ENCODE data around the gene SERPINA5.
A peak's percentile ranks its signal among the peaks of the same experiment; 100 is the strongest.

SERPINA5 gene

DNA sequence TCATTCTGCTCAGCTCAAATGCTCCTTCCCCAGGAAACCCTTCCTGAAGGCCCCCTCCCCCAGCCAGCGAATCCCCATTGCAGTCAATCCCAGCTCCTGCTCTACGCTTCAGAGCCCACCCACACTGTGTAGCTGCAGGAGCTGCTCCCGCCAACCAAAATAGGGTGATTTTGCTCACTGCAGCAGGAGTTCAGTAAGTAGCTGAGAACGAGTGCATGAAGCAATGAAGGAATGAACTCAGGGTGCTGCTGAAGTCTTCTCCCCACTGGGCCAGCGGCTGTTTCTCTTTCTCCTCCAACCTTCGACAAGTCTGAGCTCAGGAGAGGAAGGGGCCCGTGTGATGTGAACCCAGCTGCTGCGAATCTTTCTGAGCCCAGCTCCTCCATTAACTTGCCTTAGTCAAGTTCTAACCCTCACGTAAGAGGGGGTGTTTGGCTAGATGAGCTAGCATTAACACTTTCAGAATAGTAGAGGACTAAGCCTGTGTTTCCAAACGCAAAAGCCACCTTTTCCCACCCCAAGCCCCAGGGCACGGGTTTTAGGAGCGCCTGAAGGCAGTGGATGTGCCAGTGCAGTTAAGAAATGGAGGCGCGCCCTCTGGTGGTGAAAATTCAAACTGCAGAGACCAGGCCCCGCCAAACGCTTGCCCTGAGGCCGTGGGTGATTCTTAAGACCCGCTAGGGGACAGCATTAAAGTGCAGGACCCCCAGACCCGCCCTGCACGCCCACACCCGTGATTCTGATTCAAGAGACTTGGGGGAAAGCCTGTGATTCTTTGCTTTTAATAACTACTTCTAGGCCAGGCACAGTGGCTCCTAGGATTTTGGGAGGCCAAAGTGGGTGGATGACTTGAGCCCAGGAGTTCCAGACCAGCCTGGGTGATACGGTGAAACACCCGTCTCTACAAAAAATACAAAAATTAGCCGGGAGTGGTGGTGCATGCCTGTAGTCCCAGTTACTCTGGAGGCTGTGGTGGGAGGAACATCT is 31.9 kb upstream of the SERPINA5 start:
- peak in 40 of 58 donors; percentile 9 to 75 (median 28) for DNase-seq

DNA sequence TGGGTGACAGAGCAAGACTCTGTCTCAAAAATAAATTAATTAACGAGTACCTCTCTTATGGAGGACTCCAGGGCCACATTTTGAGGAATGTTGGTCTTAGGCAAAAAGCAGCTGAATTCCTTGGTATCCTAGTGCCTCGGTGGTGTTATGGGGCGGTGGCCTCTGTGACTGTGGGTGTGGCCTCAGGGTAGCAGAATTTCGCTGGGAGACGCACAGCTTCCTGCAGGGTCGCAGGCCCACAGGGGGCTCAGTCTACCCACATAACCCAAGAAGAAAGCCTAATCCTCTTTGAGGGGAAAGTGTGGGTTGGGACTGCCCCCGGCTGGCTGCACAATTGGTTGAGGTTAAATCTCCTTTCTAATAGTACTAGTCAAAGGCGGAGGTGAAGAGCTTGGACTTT is 31.2 kb upstream of the SERPINA5 start:
- no peak for DNase-seq

DNA sequence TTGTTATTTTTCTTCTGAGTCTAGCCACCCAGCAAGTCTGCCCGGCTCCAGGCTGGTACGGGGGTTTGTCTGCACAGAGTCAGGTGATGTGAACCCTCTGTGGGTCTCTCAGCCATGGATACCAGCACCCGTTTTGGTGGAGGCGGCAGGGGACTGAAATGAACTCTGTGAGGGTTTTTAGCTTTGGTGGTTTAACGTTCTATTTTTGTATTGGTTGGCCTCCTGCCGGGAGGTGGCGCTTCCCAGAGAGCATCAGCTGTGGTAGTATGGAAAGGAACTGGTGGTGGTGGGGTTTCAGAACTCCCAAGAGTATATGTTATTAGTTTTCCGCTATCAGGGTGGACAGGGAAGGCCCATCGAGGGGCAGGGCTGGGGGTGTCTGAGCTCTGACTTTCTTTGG is 25.2 kb upstream of the SERPINA5 start:
- DNase-seq, result no peak

DNA sequence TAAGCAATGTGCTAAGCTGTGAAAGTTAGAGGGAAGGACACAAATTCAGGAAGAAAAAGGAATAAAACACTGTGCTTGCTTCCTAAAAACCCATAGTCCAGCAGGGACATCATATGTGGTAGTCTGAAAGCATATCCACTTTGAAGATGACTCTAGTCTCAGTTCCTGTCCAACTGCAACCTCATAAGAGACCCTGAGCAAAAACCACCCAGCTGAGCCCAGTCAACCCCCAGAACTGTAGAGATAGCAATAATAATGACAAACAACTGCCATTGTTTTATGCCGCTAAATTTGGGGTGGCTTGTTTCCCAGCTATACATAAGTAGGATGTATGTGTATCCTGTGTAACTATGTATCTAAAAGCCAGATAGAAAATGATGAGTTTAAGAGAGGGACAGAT is 23.9 kb upstream of the SERPINA5 start:
- DNase-seq, result no peak

DNA sequence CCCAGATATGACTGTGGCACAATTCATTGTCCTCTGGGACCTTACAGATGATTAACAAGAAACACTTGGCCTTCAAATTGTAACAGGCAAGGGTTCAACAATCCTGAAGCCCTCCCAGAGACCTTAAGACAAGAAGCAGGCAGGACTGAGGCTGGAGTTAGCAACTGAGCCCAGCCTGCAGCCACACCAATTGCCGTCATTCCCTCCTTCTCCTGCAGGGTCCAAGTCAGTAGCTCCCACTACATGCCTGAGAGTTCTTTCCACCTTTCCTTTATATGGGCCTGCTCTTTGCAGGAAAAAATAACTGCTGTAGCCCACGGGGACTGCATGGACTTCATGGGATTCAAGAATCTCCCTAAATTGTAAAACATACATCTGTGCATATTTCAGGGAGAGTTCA is 22.4 kb upstream of the SERPINA5 start:
- DNase-seq, result no peak

DNA sequence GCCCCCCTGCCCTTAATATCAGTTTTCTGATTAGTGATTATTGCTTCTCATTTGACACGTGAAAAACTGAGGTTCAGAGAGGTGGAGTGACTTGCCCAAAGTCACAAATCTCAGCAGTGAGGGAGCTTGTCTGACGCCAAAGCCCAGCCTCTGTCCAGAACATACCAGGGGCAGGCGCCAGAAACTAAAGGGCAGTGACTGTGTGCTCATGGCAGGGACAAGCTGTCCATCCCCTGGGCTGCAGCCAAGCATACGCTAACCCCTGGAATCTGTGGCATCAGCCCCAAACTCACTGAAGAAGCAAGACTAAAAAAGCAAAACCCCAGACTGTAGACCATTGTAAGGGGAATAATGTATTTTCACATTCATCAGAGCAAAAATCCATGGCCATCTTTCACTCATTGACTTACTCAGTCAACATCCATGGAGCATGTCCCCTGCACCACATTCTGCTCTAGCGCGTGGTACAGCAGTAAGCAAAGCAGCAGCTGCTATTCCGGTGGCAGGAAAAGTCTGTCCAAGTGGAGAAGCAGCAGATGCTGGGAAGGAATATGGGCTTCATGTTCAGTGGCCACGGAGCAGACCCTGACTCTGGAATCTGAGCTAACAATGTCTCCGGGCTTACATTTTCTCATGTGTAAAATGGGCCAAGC is 21.5 kb upstream of the SERPINA5 start:
- DNase-seq, result peak in 1 of 58 donors; percentile 37

DNA sequence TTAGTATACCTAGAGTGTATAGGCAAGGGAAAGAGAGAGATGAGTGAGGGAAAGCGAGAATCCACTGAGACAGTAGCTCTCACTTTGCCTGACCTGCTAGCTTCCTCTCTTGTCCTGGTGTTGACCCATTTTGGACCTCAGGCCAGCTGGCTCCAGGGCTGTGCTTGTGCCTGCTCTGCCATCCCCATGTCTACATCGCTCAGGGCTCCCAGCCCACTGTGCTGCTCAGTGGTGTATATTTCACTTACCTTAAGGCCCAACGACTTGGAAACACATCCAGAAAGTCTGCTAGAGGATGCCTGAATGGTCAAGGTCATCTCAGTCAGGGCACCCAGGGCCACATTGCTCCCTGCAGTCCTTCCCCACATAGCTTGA is 20.9 kb upstream of the SERPINA5 start:
- DNase-seq, result no peak

DNA sequence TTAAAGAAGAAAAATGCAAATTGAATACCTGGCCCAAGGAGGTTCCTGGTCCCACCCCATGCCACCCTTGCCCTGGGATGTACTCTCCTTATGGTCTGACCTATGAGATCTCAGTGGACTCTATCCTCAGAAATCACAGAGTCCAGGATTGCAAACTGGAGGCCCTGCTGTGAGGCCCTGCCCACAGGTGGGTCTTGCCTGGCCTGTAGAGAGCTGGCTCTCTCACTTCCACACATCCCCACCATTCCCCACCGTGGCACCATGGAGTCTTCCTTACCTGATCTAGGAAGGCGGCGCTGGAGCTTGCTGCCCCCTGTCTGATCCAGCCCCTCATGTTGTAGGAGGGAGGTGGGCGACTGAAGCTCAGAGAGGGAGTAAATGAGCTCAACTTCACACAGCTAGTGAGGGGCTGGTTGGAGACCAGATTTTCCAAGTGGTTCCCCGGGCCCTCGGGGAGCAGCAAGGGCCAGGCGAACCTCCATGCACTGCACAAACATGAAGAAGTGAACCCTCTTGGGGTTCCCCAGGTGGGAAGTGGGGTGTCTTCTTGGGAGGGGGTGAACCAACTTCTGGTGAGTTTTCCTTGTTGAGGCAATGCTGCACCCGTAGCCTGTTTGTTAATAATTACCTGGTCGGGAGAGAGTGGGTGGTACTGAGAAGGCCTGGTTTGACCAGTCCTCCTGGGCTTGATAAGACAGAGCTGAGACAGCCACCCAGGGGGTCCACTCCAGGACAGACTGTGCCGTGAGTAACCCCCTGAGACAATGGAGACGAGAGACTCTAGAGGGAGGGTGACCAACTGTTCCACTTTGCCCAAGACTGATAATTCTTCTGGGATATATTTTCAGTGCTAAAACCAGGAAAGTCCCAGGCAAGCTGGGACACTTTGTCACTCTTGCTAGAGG is 20.2 kb upstream of the SERPINA5 start, which contains the start of gene SERPINA4:
Gene SERPINA4 (plus strand): TSS at position 692 of the 905 bp plus-strand sequence. CDS start 2,041 bp downstream, outside the sequence.
- no peak for DNase-seq

DNA sequence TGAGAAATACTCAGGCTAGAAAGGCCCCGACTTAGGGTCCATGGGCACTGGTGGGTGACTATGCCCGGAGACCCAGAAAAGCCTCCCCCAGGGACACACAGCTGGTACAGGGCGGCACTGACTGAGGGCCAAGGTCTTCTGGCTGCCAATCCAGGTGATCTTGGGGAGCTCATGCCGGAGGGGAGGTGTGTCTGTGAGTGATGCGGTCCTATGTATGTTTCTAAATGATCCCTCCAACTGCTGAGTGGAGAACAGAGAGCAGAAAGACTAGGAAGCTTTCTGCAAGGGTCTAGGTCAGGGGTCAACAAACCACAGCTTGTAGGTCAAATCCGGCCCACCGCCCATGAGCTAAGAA is 19.6 kb upstream of the SERPINA5 start:
- no peak for DNase-seq

DNA sequence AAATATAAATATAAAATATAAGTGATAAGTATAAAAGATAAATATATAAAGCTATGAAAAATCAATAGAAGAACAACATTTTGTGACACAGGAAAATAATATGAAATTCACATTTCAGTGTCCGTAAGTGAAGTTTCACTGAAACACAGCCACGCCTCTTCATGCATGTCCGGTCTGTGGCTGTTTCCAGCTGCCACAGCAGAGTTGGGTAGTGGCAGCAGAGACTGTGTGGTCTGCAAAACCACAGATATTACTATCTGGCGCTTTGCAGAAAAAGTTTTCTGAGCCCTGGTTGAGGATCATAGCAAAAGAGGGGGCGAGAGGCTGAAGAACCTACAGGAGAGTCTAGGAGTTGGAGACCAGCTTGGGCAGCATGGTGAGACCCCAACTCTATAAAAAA is 19.2 kb upstream of the SERPINA5 start:
- DNase-seq, result no peak

DNA sequence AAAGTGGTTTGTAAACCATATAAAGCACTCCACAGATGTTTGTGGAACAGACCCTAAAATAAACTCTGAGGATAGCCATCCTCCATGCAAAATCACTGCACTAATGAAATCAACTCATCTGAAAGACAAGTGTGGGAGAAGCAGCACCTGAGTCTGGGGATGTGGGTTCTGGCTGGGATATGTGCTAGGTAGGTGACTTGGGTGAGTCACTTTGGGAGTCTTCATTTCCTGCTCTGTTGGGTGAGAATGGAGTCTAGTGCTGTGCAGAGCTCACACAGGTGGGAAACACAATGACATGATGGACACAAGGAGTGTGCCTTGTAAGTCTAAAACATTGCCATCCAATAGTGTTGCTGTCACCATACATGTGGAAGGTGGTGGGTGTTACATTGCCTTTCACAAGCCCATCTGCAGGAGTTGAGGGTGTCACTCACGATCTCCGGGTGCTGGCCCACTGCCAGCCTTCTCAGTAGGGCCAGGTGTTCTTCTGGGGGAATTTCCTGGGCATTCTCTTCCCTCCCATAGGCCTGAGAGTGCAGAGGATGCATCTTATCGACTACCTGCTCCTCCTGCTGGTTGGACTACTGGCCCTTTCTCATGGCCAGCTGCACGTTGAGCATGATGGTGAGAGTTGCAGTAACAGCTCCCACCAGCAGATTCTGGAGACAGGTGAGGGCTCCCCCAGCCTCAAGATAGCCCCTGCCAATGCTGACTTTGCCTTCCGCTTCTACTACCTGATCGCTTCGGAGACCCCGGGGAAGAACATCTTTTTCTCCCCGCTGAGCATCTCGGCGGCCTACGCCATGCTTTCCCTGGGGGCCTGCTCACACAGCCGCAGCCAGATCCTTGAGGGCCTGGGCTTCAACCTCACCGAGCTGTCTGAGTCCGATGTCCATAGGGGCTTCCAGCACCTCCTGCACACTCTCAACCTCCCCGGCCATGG is 18.0 kb upstream of the SERPINA5 start:
- DNase-seq, result no peak

DNA sequence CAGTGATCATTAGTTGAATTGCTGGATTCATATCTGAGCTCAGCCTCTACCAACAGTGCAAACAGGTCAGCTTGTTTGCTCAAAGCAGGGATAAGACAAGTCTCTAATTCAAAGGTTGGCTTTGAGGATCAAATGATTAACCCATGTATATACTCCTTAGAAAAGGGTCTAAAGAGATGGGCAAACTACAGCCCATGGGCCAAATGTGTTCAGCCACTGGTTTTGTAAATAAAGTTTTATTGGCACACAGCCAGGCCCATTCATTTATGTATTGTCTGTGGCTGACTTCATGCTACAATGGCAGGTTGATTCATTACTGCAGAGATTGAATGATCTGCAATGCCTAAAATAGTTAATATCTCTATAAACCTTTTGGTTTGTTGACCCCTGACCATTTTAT is 16.8 kb upstream of the SERPINA5 start:
- no peak for DNase-seq

DNA sequence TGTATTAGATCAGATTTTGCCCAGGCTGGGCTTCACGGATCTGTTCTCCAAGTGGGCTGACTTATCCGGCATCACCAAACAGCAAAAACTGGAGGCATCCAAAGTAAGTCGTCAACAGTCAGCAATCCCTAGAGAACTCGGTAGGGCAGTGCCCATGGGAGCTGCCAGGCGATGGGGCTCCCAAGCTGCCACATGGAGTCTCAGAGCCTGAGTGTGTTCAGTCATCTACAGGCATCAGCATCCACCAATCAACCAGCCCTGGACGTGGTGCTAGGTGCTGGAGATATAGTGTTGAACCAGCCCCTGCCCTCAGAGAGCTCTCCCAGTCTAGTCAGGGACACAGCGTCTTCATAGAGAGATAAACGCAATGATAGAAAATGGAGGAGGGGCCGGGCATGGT is 13.0 kb upstream of the SERPINA5 start:
- no peak for DNase-seq

DNA sequence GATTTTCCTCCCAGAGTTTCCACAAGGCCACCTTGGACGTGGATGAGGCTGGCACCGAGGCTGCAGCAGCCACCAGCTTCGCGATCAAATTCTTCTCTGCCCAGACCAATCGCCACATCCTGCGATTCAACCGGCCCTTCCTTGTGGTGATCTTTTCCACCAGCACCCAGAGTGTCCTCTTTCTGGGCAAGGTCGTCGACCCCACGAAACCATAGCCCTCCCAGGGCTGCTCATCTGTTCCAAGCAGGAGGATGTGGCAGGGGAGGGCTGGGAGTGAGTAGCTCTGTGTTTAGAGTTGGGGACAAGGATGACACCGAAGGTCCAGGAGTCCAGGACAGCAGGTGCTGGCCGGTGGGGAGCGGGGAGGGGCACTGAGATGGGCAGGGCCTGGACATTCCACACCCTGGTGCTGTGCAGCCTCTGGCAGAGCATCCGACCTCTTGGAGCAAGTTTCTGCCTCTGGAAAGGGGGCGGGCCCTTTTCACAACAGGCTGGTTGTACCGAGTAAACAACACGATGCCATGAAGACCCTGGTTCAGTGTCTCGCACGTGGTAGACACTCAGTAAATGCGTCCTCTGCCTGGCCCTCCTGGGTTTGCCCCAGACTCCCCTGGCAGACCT is 11.7 kb upstream of the SERPINA5 start:
- DNase-seq, result no peak

DNA sequence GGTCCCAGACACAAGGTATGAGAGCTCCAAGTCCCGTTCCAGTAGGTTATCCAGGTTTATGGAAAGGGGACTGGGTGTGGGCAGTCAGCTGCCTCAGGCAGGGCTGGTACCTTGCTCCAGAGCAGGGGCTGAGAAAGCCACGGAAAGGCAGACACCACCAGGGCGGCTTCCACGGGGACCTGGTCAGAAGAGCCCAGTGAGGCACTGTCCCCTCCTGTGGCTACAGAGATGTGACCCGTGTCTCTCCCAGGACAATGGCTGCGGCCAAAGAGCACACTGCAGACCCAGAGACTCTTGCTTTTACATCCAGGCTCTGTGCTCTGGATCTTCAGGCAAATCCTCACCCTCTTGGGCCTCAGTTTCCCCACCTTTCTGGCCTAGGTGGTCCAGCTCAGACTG is 11.2 kb upstream of the SERPINA5 start:
- no peak for DNase-seq

DNA sequence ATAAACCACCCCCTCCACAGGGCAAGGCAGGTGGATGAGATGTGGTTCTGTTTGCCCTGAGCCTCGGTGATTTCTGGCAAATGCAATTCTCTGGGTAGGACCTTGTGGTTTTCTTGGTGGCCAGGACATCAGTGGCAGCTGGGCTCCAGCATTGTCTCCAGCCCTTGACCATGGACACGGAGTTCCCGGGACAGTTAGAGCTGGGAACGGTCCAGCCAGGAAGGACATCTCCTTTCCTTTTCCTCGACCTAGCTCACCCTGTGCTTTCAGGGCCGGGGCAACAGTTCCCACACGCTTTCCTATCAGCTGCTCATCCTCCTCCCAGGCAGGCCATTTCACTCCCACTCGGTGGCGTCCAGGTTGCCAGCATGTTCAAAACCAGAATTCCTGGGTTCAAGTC is 10.8 kb upstream of the SERPINA5 start:
- no peak for DNase-seq

DNA sequence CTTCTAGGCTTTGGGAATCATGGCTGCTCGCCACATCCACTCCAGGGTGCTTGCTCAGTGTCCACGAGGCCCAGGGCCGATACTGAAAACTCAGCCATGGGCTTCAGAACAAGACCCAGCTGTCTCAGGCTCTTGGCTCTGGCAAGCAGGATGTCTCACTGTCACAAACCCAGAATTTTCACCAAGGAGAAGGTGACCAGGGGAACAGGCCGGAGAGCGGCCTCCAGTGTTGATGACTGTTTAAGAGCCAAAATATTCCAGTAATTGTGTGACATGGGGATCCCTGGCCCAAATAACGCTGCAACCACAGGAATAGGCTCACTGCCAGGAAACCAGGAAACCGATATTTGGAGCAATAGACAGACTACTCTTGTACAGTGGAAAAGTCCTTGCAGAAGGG is 9.8 kb upstream of the SERPINA5 start:
- DNase-seq, result peak in 5 of 58 donors; percentile 3 to 64 (median 42)

DNA sequence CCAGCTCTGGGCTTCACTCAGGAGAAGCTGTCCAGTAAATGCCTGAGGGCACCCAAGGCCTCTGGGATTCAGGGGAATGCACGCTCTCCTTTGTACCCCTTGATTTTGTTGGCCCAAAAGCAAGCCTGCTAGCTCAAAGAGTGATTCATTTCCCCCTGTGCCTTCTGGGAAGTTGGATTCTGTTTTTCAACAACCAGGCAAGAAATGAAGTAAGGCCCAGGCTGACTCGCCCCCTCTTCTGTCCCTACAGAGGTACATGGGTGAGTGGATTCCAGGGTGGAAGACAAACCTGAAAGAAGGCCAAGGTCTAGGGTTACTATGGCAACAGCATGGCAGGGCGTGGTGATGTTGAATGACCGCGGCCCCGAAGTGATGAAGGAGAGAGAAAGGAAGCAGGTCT is 9.3 kb upstream of the SERPINA5 start:
- DNase-seq, result peak in 6 of 58 donors; percentile 6 to 64 (median 41)

DNA sequence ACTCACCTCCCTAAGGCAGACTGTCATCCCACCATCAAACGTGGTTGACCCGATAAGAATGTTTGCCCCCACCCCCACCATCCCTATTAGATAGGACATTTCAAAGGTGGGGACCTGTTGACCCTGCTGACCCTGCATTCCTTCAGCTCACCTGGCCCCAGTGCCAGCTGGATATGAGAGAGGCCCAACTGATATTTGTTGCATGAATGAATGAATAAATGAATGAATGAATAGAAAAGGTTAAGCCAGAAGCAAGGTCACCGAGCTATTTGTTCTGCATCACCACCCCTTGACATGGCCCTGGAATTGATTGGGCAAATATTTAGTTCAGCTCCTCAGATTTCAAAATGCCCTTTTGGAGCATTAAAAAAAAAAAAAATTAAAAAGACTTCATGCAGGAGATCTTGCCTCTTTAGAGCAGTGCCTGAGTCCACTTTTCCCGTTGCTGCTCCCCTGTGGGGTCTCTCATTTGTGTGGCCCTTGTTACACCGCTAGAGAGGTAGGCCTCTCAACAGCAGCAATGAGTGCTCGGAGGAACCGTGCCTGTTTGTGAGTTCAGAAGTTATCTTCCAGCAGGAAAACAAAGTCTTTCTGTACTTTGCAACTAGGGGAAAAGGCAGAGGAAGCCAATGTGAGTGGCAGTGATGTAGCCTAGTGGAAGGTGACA is 8.5 kb upstream of the SERPINA5 start:
- no peak for DNase-seq

Data from anterior cingulate cortex (tissue), 58 donors.